ENCODE results near the gene CPNE8.

GRCh38 chr12:38847247-38847646, 58.1 kb downstream of the CPNE8 start:
- no peak for TF ChIP-seq CTCF (IDR thresholded peaks at IDR 0.05)
- TF ChIP-seq POLR2AphosphoS5 (IDR thresholded peaks at IDR 0.05) = no peak

Data from prostate gland (tissue), 2 donors.